Measurements from ENCODE around the gene KCNIP1. TPM values are rescaled to one million over a fixed set of nuclear protein-coding genes. Genes with fewer than 3 reads are reported as not detected.

The KCNIP1 gene
- polyA plus RNA-seq, 1 of the 3 experiments (the other 2 are of a cell fraction): 1.3 TPM

- TF ChIP-seq PBX3 (IDR thresholded peaks at IDR 0.05) (no peak), YY1 (IDR thresholded peaks at IDR 0.05; ENCODE audit: low read depth) (no peak), FOXM1 (IDR thresholded peaks at IDR 0.05; ENCODE audit: low read depth) (no peak), RFX5 (IDR thresholded peaks at IDR 0.05; ENCODE audit: low read length) (no peak), USF2 (IDR thresholded peaks at IDR 0.05; ENCODE audit: borderline replicate concordance, low read depth, low read length) (no peak), FOSL2 (IDR thresholded peaks at IDR 0.05; ENCODE audit: borderline replicate concordance, low read depth) (no peak), RAD21 (IDR thresholded peaks at IDR 0.05; ENCODE audit: low read length) (peak; percentile 33; the same call in 1 of the 2 replicates), REST (IDR thresholded peaks at IDR 0.05; ENCODE audit: low read depth, low read length) (no peak), JUND (IDR thresholded peaks at IDR 0.05) (no peak), MXI1 (IDR thresholded peaks at IDR 0.05; ENCODE audit: low read depth, low read length) (no peak), FOXJ3 (CRISPR knock-in tag; IDR thresholded peaks at IDR 0.05) (no peak), RCOR1 (IDR thresholded peaks at IDR 0.05; ENCODE audit: low read length) (no peak)
Measured at GRCh38 chr5:170747851-170748250, 244.0 kb downstream of the KCNIP1 start (continued).

- WGBS (ENCODE audit: low lambda C conversion rate): 82% methylated on average over 12 of the region's 13 CpGs
- H3K4me3 ChIP-seq (ENCODE audit: low read depth in 2 of 2, low read length in 1 of 2): no peak overlapping the region
- no peaks in the 10 kb centered on the region for H3K79me2 ChIP-seq (ENCODE audit: insufficient read depth)
- no peak overlapping the region; a peak in 1 of 4 replicates for H3K27ac ChIP-seq (ENCODE audit: low read depth in 2 of 2, low read length in 1 of 2)
- H3K4me1 ChIP-seq (ENCODE audit: control insufficient read depth in 1 of 2, insufficient read depth in 2 of 2, low read depth in 1 of 2, low read length in 1 of 2): peaks cover 0 to 75% of the 10 kb centered on the region in 2 experiments; a peak in 2 of 4 replicates
- CTCF ChIA-PET: interaction anchor here (0.9 to 14.2 kb wide), 8 partner anchors 12 to 593 kb away, joined by 3 to 511 read pairs (median 3); partner anchors contain the start of gene GABRP
- no peaks in the 10 kb centered on the region for H3F3A ChIP-seq (replicated peaks; ENCODE audit: insufficient read depth)
- H3K36me3 ChIP-seq (replicated peaks in 1 of 2; ENCODE audit: control insufficient read depth in 1 of 2, insufficient read depth in 2 of 2, low read length in 1 of 2): no peaks in the 10 kb centered on the region
- no peak overlapping the region for H3K9ac ChIP-seq
- H3K4me2 ChIP-seq: no peak overlapping the region
- no peaks in the 10 kb centered on the region for H3K9me3 ChIP-seq
- POLR2A ChIA-PET: interaction anchor here (0.7 kb wide), 1 partner anchor 25 kb away, joined by 4 read pairs; no protein-coding TSS in a partner anchor
- DNase-seq: no peak
- H3K27me3 ChIP-seq (ENCODE audit: insufficient read depth): no peaks in the 10 kb centered on the region
- H3K9me2 ChIP-seq: no peaks in the 10 kb centered on the region
- H4K20me1 ChIP-seq (ENCODE audit: insufficient read depth): no peaks in the 10 kb centered on the region
- no peak for TF ChIP-seq RXRA (IDR thresholded peaks at IDR 0.05; ENCODE audit: borderline replicate concordance, low read depth)
- no peak for TF ChIP-seq CTCF (IDR thresholded peaks at IDR 0.05)
- no peak overlapping the region for H2AFZ ChIP-seq (ENCODE audit: low read depth)
Measured at GRCh38 chr5:170748951-170749471, 245.2 kb downstream of the KCNIP1 start.

Measured in SK-N-SH (cell line).